Brain microvascular endothelial cell (primary cell): ENCODE data around the gene PEPD.

ENCODE experiments used
- DNase-seq: peaks from one replicate; pipeline ENCODE4 v3.0.0-alpha.2; 2020
- H3K27ac ChIP-seq: fragments of 250-450 bp; sonication (Bioruptor Pico); 2 replicates; pipeline ENCODE4 v1.5.1; 2020; ENCODE audit warnings: mild to moderate bottlenecking, moderate library complexity
- H3K27me3 ChIP-seq: fragments of 250-450 bp; sonication (Bioruptor Pico); replicated peaks from 2 replicates; pipeline ENCODE4 v1.5.1; 2020; ENCODE audit warnings: mild to moderate bottlenecking
- H3K36me3 ChIP-seq: fragments of 250-450 bp; sonication (Bioruptor Pico); replicated peaks from 2 replicates; pipeline ENCODE4 v1.5.1; 2020; ENCODE audit warnings: mild to moderate bottlenecking
- H3K4me3 ChIP-seq: 2 replicates; pipeline ENCODE4 v1.5.1; 2011; ENCODE audit warnings: low read depth, mild to moderate bottlenecking, control low read depth, low read length, moderate library complexity
- CTCF ChIP-seq: IDR thresholded peaks from 2 replicates; pipeline ENCODE4 v1.5.1; 2011; ENCODE audit warnings: low read depth, mild to moderate bottlenecking, moderate library complexity, low read length, control low read depth, inconsistent platforms; ENCODE audit errors: missing control alignments
- in situ Hi-C: cut with HindIII; loops from 2 replicates; pipeline ENCODE4 v1.10.0; 2017; ENCODE audit warnings: low sequenced_read_pairs, low pct_ligation_motif_present

Gene PEPD

GRCh38 chr19:33393286-33394005 lies 128.1 kb downstream of the PEPD start:
- DNase-seq: no peak
- TF ChIP-seq CTCF: no peak
- no peaks in the 10 kb centered on the region for H3K27me3 ChIP-seq
- no peak overlapping the region for H3K27ac ChIP-seq
- no peaks in the 10 kb centered on the region for H3K36me3 ChIP-seq
- H3K4me3 ChIP-seq: no peak overlapping the region
- in situ Hi-C loops: no loop called here

GRCh38 chr19:33392341-33393285 lies 129.0 kb downstream of the PEPD start:
- Histone ChIP-seq H3K27ac (no peak overlapping the region), H3K36me3 (peaks cover 2% of the 10 kb centered on the region), H3K4me3 (no peak overlapping the region), H3K27me3 (no peaks in the 10 kb centered on the region)
- no peak for TF ChIP-seq CTCF
- in situ Hi-C loops: no loop called here
- DNase-seq: no peak

GRCh38 chr19:33391631-33392249 lies 129.9 kb downstream of the PEPD start:
- Histone ChIP-seq H3K27ac (no peak overlapping the region), H3K36me3 (peaks cover 5% of the 10 kb centered on the region)

GRCh38 chr19:33390908-33391630 lies 130.5 kb downstream of the PEPD start:
- no peak overlapping the region for H3K4me3 ChIP-seq
- DNase-seq: no peak
- H3K27ac ChIP-seq: no peak overlapping the region
- H3K27me3 ChIP-seq: no peaks in the 10 kb centered on the region
- no peak for TF ChIP-seq CTCF
- peaks cover 5% of the 10 kb centered on the region for H3K36me3 ChIP-seq
- in situ Hi-C loops: no loop called here

More at GRCh38 chr19:33391631-33392249, 129.9 kb downstream of the PEPD start:
- no peak for TF ChIP-seq CTCF
- Histone ChIP-seq H3K4me3 (no peak overlapping the region), H3K27me3 (no peaks in the 10 kb centered on the region)
- in situ Hi-C loops: no loop called here
- no peak for DNase-seq

GRCh38 chr19:33390101-33390907 lies 131.3 kb downstream of the PEPD start:
- in situ Hi-C loops: no loop called here
- H3K4me3 ChIP-seq: no peak overlapping the region
- no peak for DNase-seq
- H3K27me3 ChIP-seq: no peaks in the 10 kb centered on the region
- no peak overlapping the region for H3K27ac ChIP-seq
- peaks cover 5% of the 10 kb centered on the region for H3K36me3 ChIP-seq
- no peak for TF ChIP-seq CTCF
